ENCODE results near the gene POLDIP2. TPM values are rescaled to one million over a fixed set of nuclear protein-coding genes. Genes with fewer than 3 reads are reported as not detected.

The POLDIP2 gene
- total RNA-seq, 6 donors from 2014 or later, result 50.3 to 74.5 (median 60.0) TPM

DNA sequence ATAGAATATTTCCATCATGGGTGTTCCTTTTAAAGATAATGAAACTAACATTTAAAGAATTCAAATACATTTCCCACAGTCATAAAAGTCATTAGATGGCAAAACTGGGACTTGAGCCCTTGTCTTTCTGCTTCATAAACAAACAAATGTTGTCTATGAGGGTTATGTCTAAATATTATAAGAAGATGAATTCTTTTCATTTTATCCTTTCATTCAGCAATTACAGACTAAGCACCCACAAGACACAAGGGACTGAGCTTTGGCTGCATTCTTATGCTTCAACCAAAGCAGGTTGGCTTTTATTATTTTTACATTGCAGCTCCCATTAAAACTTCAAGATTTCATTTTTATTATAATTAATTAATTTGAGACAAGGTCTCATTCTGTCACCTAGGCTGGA, 29.1 kb upstream of the POLDIP2 start:
- H3K27ac ChIP-seq, result no peak overlapping the region
- no peak overlapping the region for H3K4me3 ChIP-seq
- ATAC-seq (ENCODE audit: low FRiP score in 2 of 2) (no peak), DNase-seq (no peak)
- H3K27me3 ChIP-seq, result no peaks in the 10 kb centered on the region
- peaks cover 5 to 30% (median 22%) of the 10 kb centered on the region in 4 donors for H3K4me1 ChIP-seq
- no peaks in the 10 kb centered on the region for H3K9me3 ChIP-seq
- TF ChIP-seq EP300 (IDR thresholded peaks at IDR 0.05) (no peak), POLR2AphosphoS5 (IDR thresholded peaks at IDR 0.05) (no peak), POLR2A (IDR thresholded peaks at IDR 0.05) (no peak)
- H3K36me3 ChIP-seq, result peaks cover 7 to 37% (median 20%) of the 10 kb centered on the region in 4 donors

DNA sequence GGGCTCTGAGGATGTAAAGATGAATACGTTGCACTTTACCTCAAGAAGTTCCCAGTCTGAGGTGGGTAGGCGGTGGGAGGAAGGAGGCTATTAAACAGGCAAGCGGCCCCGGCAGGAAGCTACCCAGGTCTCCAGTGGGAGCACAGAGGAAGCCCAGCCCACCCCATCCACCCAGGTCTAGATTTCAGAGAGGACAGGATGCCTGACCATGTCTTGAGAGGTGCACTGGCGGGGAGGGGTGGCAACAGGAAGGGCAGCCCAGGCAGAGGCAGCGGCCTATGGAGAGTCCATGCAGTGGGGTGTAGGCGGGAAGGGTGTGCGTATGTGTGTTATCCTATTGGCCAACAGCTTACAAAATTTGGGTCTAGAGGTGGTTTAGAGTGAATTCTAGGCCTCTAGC, 28.1 kb upstream of the POLDIP2 start:
- WGBS, 2 donors, result 63 to 77% methylated on average over 8 of the region's 8 CpGs
- Histone ChIP-seq H3K36me3 (peaks cover 7 to 27% (median 16%) of the 10 kb centered on the region in 4 donors), H3K4me1 (peaks cover 15 to 39% (median 31%) of the 10 kb centered on the region in 4 donors), H3K27me3 (no peaks in the 10 kb centered on the region), H3K4me3 (peak overlapping the region in 3 of 4 donors; percentile 57 to 71 (median 64)), H3K9me3 (no peaks in the 10 kb centered on the region), H3K27ac (peak overlapping the region in 2 of 4 donors; percentile 73 to 75)
- DNase-seq (no peak), ATAC-seq (ENCODE audit: low FRiP score in 2 of 2) (no peak)
- TF ChIP-seq POLR2A (IDR thresholded peaks at IDR 0.05) (no peak), POLR2AphosphoS5 (IDR thresholded peaks at IDR 0.05) (no peak), EP300 (IDR thresholded peaks at IDR 0.05) (no peak)
- TF ChIP-seq, protein P1, sequence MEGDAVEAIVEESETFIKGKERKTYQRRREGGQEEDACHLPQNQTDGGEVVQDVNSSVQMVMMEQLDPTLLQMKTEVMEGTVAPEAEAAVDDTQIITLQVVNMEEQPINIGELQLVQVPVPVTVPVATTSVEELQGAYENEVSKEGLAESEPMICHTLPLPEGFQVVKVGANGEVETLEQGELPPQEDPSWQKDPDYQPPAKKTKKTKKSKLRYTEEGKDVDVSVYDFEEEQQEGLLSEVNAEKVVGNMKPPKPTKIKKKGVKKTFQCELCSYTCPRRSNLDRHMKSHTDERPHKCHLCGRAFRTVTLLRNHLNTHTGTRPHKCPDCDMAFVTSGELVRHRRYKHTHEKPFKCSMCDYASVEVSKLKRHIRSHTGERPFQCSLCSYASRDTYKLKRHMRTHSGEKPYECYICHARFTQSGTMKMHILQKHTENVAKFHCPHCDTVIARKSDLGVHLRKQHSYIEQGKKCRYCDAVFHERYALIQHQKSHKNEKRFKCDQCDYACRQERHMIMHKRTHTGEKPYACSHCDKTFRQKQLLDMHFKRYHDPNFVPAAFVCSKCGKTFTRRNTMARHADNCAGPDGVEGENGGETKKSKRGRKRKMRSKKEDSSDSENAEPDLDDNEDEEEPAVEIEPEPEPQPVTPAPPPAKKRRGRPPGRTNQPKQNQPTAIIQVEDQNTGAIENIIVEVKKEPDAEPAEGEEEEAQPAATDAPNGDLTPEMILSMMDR (IDR thresholded peaks at IDR 0.05), result no peak

DNA sequence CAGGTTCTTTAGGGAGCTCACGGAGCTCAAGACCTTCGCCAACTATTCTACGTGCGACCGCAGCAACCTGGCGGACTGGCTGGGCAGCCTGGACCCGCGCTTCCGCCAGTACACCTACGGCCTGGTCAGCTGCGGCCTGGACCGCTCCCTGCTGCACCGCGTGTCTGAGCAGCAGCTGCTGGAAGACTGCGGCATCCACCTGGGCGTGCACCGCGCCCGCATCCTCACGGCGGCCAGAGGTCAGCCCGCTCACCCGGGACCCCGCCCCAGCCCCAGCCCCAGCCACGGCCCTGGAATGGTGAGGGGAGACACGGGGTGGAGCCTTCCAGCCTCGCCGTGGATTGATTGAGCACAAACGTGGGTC, 27.7 kb upstream of the POLDIP2 start:
- H3K4me1 ChIP-seq, result peaks cover 18 to 42% (median 35%) of the 10 kb centered on the region in 4 donors
- peaks cover 4 to 23% (median 16%) of the 10 kb centered on the region in 4 donors for H3K36me3 ChIP-seq
- H3K4me3 ChIP-seq, result peak overlapping the region; percentile 36 to 71 (median 60)
- H3K9me3 ChIP-seq, result no peaks in the 10 kb centered on the region
- TF ChIP-seq EP300 (IDR thresholded peaks at IDR 0.05), result no peak
- TF ChIP-seq, protein P1 (IDR thresholded peaks at IDR 0.05), result no peak
- DNase-seq, result peak; percentile 46 to 88
- H3K27ac ChIP-seq, result peak overlapping the region; percentile 22 to 75 (median 58)
- no peaks in the 10 kb centered on the region for H3K27me3 ChIP-seq
- WGBS, 2 donors, result 44 to 50% methylated on average over 6 to 9 of the region's 29 CpGs
- ATAC-seq (ENCODE audit: low FRiP score in 2 of 2), result peak; percentile 3 to 35

DNA sequence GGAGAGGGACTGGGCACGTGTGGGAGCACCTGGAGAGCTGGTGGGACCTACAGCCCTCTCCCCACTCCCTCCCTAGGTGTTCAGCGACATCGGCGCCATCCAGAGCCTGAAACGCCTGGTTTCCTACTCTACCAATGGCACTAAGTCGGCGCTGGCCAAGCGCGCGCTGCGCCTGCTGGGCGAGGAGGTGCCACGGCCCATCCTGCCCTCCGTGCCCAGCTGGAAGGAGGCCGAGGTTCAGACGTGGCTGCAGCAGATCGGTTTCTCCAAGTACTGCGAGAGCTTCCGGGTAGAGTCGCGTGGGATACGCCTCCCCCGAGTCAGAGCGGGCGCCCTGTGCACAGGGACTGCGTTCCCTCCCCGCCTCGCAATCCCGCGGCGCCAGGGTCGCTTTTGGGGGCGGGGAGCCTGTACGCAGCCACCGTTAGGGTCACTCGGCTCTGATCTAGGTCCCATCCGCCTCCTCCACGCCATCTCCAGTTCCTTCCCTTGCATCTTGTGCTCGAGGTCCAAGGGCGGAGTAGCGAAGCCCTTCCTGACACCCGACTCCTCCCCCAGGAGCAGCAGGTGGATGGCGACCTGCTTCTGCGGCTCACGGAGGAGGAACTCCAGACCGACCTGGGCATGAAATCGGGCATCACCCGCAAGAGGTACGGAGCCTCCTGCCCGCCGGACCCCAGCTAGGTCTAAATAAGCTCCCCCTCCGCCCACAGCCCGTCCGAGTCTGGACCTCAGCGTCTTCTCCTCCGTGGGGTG, 27.1 kb upstream of the POLDIP2 start:
- 21 to 40% methylated on average over 21 to 28 of the region's 56 CpGs for WGBS, 2 donors
- Histone ChIP-seq H3K36me3 (peaks cover 0 to 17% (median 11%) of the 10 kb centered on the region in 4 donors), H3K27me3 (no peaks in the 10 kb centered on the region), H3K27ac (peak overlapping the region; percentile 22 to 75 (median 58)), H3K4me3 (peak overlapping the region; percentile 36 to 71 (median 60)), H3K4me1 (peaks cover 20 to 44% (median 36%) of the 10 kb centered on the region in 4 donors), H3K9me3 (no peaks in the 10 kb centered on the region)
- no peak for TF ChIP-seq EP300 (IDR thresholded peaks at IDR 0.05)
- TF ChIP-seq, protein P1 (IDR thresholded peaks at IDR 0.05), result no peak
- peak; percentile 27 to 52 for TF ChIP-seq POLR2AphosphoS5 (IDR thresholded peaks at IDR 0.05)
- peak in 2 of 4 donors; percentile 30 to 78 for TF ChIP-seq POLR2A (IDR thresholded peaks at IDR 0.05)
- ATAC-seq (ENCODE audit: low FRiP score in 2 of 2) (peak; percentile 86 to 93), DNase-seq (peak; percentile 86 to 89)

DNA sequence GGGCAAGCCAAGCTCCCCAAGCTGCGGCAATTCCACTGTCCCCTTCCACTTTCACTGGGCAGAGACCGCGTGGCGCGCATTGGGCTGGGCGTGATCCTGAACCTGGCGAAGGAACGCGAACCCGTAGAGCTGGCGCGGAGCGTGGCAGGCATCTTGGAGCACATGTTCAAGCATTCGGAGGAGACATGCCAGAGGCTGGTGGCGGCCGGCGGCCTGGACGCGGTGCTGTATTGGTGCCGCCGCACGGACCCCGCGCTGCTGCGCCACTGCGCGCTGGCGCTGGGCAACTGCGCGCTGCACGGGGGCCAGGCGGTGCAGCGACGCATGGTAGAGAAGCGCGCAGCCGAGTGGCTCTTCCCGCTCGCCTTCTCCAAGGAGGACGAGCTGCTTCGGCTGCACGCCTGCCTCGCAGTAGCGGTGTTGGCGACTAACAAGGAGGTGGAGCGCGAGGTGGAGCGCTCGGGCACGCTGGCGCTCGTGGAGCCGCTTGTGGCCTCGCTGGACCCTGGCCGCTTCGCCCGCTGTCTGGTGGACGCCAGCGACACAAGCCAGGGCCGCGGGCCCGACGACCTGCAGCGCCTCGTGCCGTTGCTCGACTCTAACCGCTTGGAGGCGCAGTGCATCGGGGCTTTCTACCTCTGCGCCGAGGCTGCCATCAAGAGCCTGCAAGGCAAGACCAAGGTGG, 24.0 kb upstream of the POLDIP2 start:
- TF ChIP-seq POLR2AphosphoS5 (IDR thresholded peaks at IDR 0.05) (no peak), EP300 (IDR thresholded peaks at IDR 0.05) (no peak), POLR2A (IDR thresholded peaks at IDR 0.05) (no peak)
- TF ChIP-seq, protein P1 (IDR thresholded peaks at IDR 0.05), result peak in 3 of 6 experiments; percentile 18 to 43 (median 34)
- DNase-seq (peak; percentile 69 to 88), ATAC-seq (ENCODE audit: low FRiP score in 2 of 2) (peak; percentile 8 to 45)
- Histone ChIP-seq H3K36me3 (no peaks in the 10 kb centered on the region), H3K27me3 (no peaks in the 10 kb centered on the region), H3K9me3 (no peaks in the 10 kb centered on the region), H3K4me3 (peak overlapping the region in 3 of 4 donors; percentile 27 to 37 (median 36)), H3K27ac (peak overlapping the region in 3 of 4 donors; percentile 32 to 46 (median 38)), H3K4me1 (peaks cover 20 to 44% (median 34%) of the 10 kb centered on the region in 4 donors)
- 42% methylated on average over 26 to 54 of the region's 72 CpGs for WGBS, 2 donors

Measured in upper lobe of left lung (tissue), 6 donors.